Endodermal cell (in vitro differentiated cells): ENCODE data around the gene SEPTIN11. TPM values are rescaled to one million over a fixed set of nuclear protein-coding genes. Genes with fewer than 3 reads are reported as not detected.

Source experiments
- DNase-seq: peaks from one replicate; pipeline ENCODE4 v3.0.0-alpha.2; 2017
- H3K27ac ChIP-seq: 2 replicates; pipeline ENCODE4 v1.5.1; 2013; ENCODE audit warnings: mild to moderate bottlenecking, low read depth, low read length, moderate library complexity
- H3K27me3 ChIP-seq: 2 replicates; pipeline ENCODE4 v1.6.1; 2013; ENCODE audit warnings: mild to moderate bottlenecking, low read length, moderate library complexity; ENCODE audit not compliant: insufficient read depth, control insufficient read depth, poor library complexity, severe bottlenecking
- H3K36me3 ChIP-seq: 2 replicates; pipeline ENCODE4 v1.7.0; 2013; ENCODE audit warnings: mild to moderate bottlenecking, low read length, moderate library complexity; ENCODE audit not compliant: control insufficient read depth, insufficient read depth
- H3K4me1 ChIP-seq: one replicate; pipeline ENCODE4 v1.7.0; 2013; ENCODE audit warnings: low read length; ENCODE audit not compliant: control insufficient read depth, insufficient read depth
- H3K4me3 ChIP-seq: 2 replicates; pipeline ENCODE4 v1.5.1; 2013; ENCODE audit warnings: mild to moderate bottlenecking, low read length, moderate library complexity
- H3K9ac ChIP-seq: 2 replicates; pipeline ENCODE4 v1.6.1; 2013; ENCODE audit warnings: mild to moderate bottlenecking, low read length, moderate library complexity; ENCODE audit not compliant: poor library complexity, severe bottlenecking; ENCODE audit errors: extremely low read depth
- H3K9me3 ChIP-seq: 2 replicates; pipeline ENCODE4 v1.6.1; 2013; ENCODE audit warnings: mild to moderate bottlenecking, low read length, moderate library complexity; ENCODE audit not compliant: control insufficient read depth
- H3K27ac Mint-ChIP-seq: 2 replicates; pipeline ENCODE4 v1.8.0; 2020; ENCODE audit warnings: mixed read lengths
- H3K27me3 Mint-ChIP-seq: 2 replicates; pipeline ENCODE4 v1.8.0; 2021; ENCODE audit warnings: mild to moderate bottlenecking, mixed read lengths; ENCODE audit not compliant: insufficient read depth
- H3K36me3 Mint-ChIP-seq: 2 replicates; pipeline ENCODE4 v1.8.0; 2020; ENCODE audit warnings: low read depth, mixed read lengths
- H3K4me1 Mint-ChIP-seq: 2 replicates; pipeline ENCODE4 v1.8.0; 2020; ENCODE audit warnings: mixed read lengths
- H3K4me3 Mint-ChIP-seq: 2 replicates; pipeline ENCODE4 v1.8.0; 2020; ENCODE audit warnings: mild to moderate bottlenecking, moderate library complexity, mixed read lengths
- H3K9me3 Mint-ChIP-seq: 2 replicates; pipeline ENCODE4 v1.8.0; 2020; ENCODE audit warnings: mild to moderate bottlenecking, mixed read lengths
- CTCF ChIP-seq: fragments of 200-600 bp; sonication (generic); conservative IDR thresholded peaks from 2 replicates; pipeline ENCODE4 v1.5.0; 2021; ENCODE audit warnings: antibody characterized with exemption, mild to moderate bottlenecking
- WGBS, 2 experiments: methylation state at CpG; one replicate each; pipeline versions ENCODE4 v1.1.5 to v1.1.7; 2013; ENCODE audit warnings: missing lambda C conversion rate in 2 of 2, mixed read lengths in 1 of 2; ENCODE audit not compliant: insufficient coverage in 1 of 2, insufficient read length in 1 of 2; 5-methylcytosine and 5-hydroxymethylcytosine counted together
- long read RNA-seq, 4 experiments: library from polyadenylated mRNA in 2 of 4; library from RNA in 1 of 4; library from capped mRNA in 1 of 4; stranded (forward) in 3 of 4; unstranded in 1 of 4; transcript quantifications; one replicate each; pipeline ENCODE4 v2.0.0, GENCODE V29; 2020 to 2021; ENCODE audit warnings: inconsistent platforms in 1 of 4
- polyA plus RNA-seq, 2 experiments: library from polyadenylated mRNA; stranded (reverse); fragments of 50-300 nt; gene quantifications; one replicate each; pipeline ENCODE4 v1.2.3, GENCODE V29; 2013
- total RNA-seq, 2 donors: library from RNA; stranded (reverse); fragmentation: NEBNext Ultra II Directional in 1 of 2; extraction: Animal tissue kit (Norgen Biotek cat#: 25700) in 1 of 2; gene quantifications; 2 replicates in 1 of 2; 3 replicates in 1 of 2; pipeline ENCODE4 v1.2.1, GENCODE V29; 2021

SEPTIN11 gene
- total RNA-seq: 100 to 1,000 TPM; 102 to 116 TPM
- 130 TPM for polyA plus RNA-seq (2013, experiment 1 of 2)
- polyA plus RNA-seq (2013, experiment 2 of 2): 129 TPM
- long read RNA-seq, experiment 1, full-length matches to known transcripts: 3 of 34 reads
- long read RNA-seq, experiment 1, partial matches to known transcripts: 8 of 34 reads
- long read RNA-seq, experiment 1, other reads (novel, unspliced or antisense): 23 of 34 reads
- long read RNA-seq, experiment 2, full-length matches to known transcripts: 138 of 186 reads
- long read RNA-seq, experiment 2, partial matches to known transcripts: 10 of 186 reads
- long read RNA-seq, experiment 2, other reads (novel, unspliced or antisense): 38 of 186 reads
- long read RNA-seq, experiment 3, full-length matches to known transcripts: 259 of 332 reads
- long read RNA-seq, experiment 3, partial matches to known transcripts: 37 of 332 reads
- long read RNA-seq, experiment 3, other reads (novel, unspliced or antisense): 36 of 332 reads
- long read RNA-seq, experiment 4, full-length matches to known transcripts: 29 of 43 reads
- long read RNA-seq, experiment 4, partial matches to known transcripts: 12 of 43 reads
- long read RNA-seq, experiment 4, other reads (novel, unspliced or antisense): 2 of 43 reads

DNA sequence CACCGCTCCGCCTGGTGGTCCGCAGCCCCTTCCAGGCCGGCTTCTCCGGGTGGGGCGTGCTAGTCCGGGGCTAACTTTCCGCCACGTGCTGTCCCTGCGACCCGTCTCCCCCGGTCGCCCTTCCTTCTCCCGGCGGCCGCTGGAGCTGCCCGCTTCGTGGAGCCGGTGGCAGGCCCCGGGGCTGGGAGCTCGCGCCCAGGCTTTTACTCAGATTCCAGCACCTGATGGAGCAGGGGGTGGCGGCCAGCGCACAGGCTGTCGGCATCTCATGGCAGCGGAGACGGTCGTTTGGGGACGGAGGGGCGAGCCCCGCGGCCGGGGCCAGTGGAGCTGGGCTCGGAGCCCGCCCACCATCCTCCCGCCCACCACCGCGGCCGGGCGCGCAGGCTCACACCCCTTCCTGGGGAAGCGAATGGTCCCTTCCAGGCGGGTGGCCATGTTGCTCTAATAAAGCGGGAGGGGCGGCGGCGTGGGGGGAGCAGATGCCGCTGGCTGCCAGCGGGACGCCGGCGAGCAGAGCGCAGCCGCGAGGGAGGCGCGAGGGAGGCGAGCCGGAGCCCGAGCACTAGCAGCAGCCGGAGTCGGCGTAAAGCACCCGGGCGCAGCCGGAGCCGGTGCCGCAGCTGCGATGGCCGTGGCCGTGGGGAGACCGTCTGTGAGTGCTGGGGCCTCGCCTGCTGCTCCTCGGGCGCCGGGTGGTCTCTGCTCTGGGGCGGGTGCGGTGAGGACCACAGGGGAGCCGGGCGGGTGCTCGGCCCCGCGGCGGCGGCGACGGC is at the start of gene SEPTIN11:
Gene SEPTIN11, plus strand, starts transcription at position 477 of the 776 bp plus-strand sequence. Its CDS starts 152 bp downstream, at position 629.
- Histone ChIP-seq H3K36me3 (peaks cover 6% of the 10 kb centered on the region), H3K4me1 (peaks cover 5% of the 10 kb centered on the region), H3K27ac (peak within 1 kb of the TSS; percentile 85), H3K9me3 (no peaks in the 10 kb centered on the region), H3K9ac (peak within 1 kb of the TSS; percentile 75), H3K4me3 (peak within 1 kb of the TSS; percentile 88), H3K27me3 (no peaks in the 10 kb centered on the region)
- peak; percentile 37 for TF ChIP-seq CTCF
- peaks cover 10% of the 10 kb centered on the region for H3K27me3 Mint-ChIP-seq
- H3K4me3 Mint-ChIP-seq: peak within 1 kb of the TSS; percentile 88
- DNase-seq: peak; percentile 97
- H3K36me3 Mint-ChIP-seq: peaks cover 3% of the 10 kb centered on the region
- H3K27ac Mint-ChIP-seq: peak within 1 kb of the TSS; percentile 77
- WGBS, 2 experiments: 0% methylated on average over 15 to 87 of the region's 87 CpGs
- H3K9me3 Mint-ChIP-seq: no peaks in the 10 kb centered on the region
- H3K4me1 Mint-ChIP-seq: peaks cover 27% of the 10 kb centered on the region

- Histone ChIP-seq H3K27ac (no peak overlapping the region), H3K9ac (no peak overlapping the region), H3K9me3 (peaks cover 9% of the 10 kb centered on the region), H3K4me3 (no peak overlapping the region), H3K36me3 (peaks cover 5% of the 10 kb centered on the region), H3K27me3 (peaks cover 6% of the 10 kb centered on the region), H3K4me1 (no peaks in the 10 kb centered on the region)
- no peak for DNase-seq
- 71 to 74% methylated on average over 3 of the region's 3 CpGs for WGBS, 2 experiments
- no peak for TF ChIP-seq CTCF
- no peak overlapping the region for H3K4me3 Mint-ChIP-seq
- peaks cover 16% of the 10 kb centered on the region for H3K4me1 Mint-ChIP-seq
- H3K27ac Mint-ChIP-seq: no peak overlapping the region
- peaks cover 10% of the 10 kb centered on the region for H3K9me3 Mint-ChIP-seq
- H3K36me3 Mint-ChIP-seq: peaks cover 15% of the 10 kb centered on the region
- H3K27me3 Mint-ChIP-seq: peaks cover 36% of the 10 kb centered on the region
Observed at GRCh38 chr4:76902233-76902890, 47.2 kb upstream of the SEPTIN11 start.

- peaks cover 7% of the 10 kb centered on the region for H3K36me3 ChIP-seq
- peaks cover 19% of the 10 kb centered on the region for H3K9me3 ChIP-seq
- no peak overlapping the region for H3K4me3 Mint-ChIP-seq
- no peaks in the 10 kb centered on the region for H3K4me1 ChIP-seq
- no peak overlapping the region for H3K9ac ChIP-seq
- H3K27me3 Mint-ChIP-seq: peaks cover 35% of the 10 kb centered on the region
- no peak overlapping the region for H3K27ac ChIP-seq
- no peak overlapping the region for H3K27ac Mint-ChIP-seq
- TF ChIP-seq CTCF: no peak
- DNase-seq: peak; percentile 62
- 86 to 90% methylated on average over 3 to 4 of the region's 4 CpGs for WGBS, 2 experiments
- no peaks in the 10 kb centered on the region for H3K27me3 ChIP-seq
- no peak overlapping the region for H3K4me3 ChIP-seq
- peaks cover 15% of the 10 kb centered on the region for H3K36me3 Mint-ChIP-seq
- peaks cover 5% of the 10 kb centered on the region for H3K4me1 Mint-ChIP-seq
- H3K9me3 Mint-ChIP-seq: peaks cover 13% of the 10 kb centered on the region
Observed at GRCh38 chr4:76904646-76905190, 44.8 kb upstream of the SEPTIN11 start.
